HEK293 (cell line): ENCODE results near the gene TMC4.

Source experiments
- CTCF ChIA-PET: fragments of 350-600 bp; formaldehyde crosslinking; extraction: SDS; loops from one replicate; lab custom pipeline; 2021; ENCODE audit warnings: antibody characterized with exemption; lab: Yijun Ruan, JAX
- POLR2A ChIA-PET: fragments of 300-600 bp; formaldehyde crosslinking; extraction: SDS; loops from one replicate; lab custom pipeline; 2020; ENCODE audit warnings: antibody characterized with exemption, inconsistent platforms; lab: Yijun Ruan, JAX
- H3K27ac ChIP-seq: fragments of 200-500 bp; sonication (Bioruptor generic); 2 replicates; pipeline ENCODE4 v1.5.1; 2014; ENCODE audit warnings: low read depth, low read length, control low read depth, inconsistent platforms; ENCODE audit errors: extremely low read depth
- H3K36me3 ChIP-seq, 2 experiments: fragments of 200-500 bp in 1 of 2; sonication (Bioruptor generic) in 1 of 2; 1 replicate in 1 of 2; 2 replicates in 1 of 2; pipeline ENCODE4 v1.5.1; 2014 to 2017; ENCODE audit warnings: inconsistent platforms in 2 of 2, low read length in 2 of 2; ENCODE audit not compliant: control insufficient read depth in 2 of 2, insufficient read depth in 1 of 2
- H3K4me1 ChIP-seq: fragments of 200-500 bp; sonication (Bioruptor generic); 2 replicates; pipeline ENCODE4 v1.5.1; 2014; ENCODE audit warnings: mild to moderate bottlenecking, low read length, inconsistent platforms; ENCODE audit not compliant: control insufficient read depth, insufficient read depth
- H3K4me3 ChIP-seq: 2 replicates; pipeline ENCODE4 v1.5.1; 2011; ENCODE audit warnings: low read depth, mild to moderate bottlenecking, control low read depth, low read length, moderate library complexity
- H3K9me3 ChIP-seq: fragments of 200-500 bp; sonication (Bioruptor generic); 2 replicates; pipeline ENCODE4 v1.5.1; 2014; ENCODE audit warnings: low read depth, low read length, inconsistent platforms; ENCODE audit not compliant: control insufficient read depth, insufficient read depth
- FEZF1 ChIP-seq: fragments of 450-650 bp; formaldehyde crosslinking; IDR thresholded peaks from 2 replicates; pipeline ENCODE4 v1.5.1; 2016; ENCODE audit warnings: missing biosample characterization, missing genetic modification characterization
- IKZF3 ChIP-seq: fragments of 450-650 bp; IDR thresholded peaks from 2 replicates; pipeline ENCODE4 v1.5.0; 2018; ENCODE audit warnings: missing biosample characterization, mild to moderate bottlenecking, missing genetic modification characterization, moderate library complexity
- KLF1 ChIP-seq: fragments of 450-650 bp; formaldehyde crosslinking; IDR thresholded peaks from 2 replicates; pipeline ENCODE4 v1.5.1; 2016; ENCODE audit warnings: missing biosample characterization, missing genetic modification characterization
- KLF17 ChIP-seq: fragments of 450-650 bp; formaldehyde crosslinking; IDR thresholded peaks from 2 replicates; pipeline ENCODE4 v1.5.1; 2016; ENCODE audit warnings: missing biosample characterization, missing genetic modification characterization
- PRDM1 ChIP-seq: fragments of 450-650 bp; formaldehyde crosslinking; IDR thresholded peaks from 2 replicates; pipeline ENCODE4; 2016; ENCODE audit warnings: missing biosample characterization, missing genetic modification characterization
- PRDM10 ChIP-seq: fragments of 450-650 bp; formaldehyde crosslinking; IDR thresholded peaks from 2 replicates; pipeline ENCODE4 v1.5.1; 2016; ENCODE audit warnings: missing biosample characterization, missing genetic modification characterization
- SCRT1 ChIP-seq: fragments of 450-650 bp; formaldehyde crosslinking; IDR thresholded peaks from 2 replicates; pipeline ENCODE4 v1.5.1; 2016; ENCODE audit warnings: missing biosample characterization, missing genetic modification characterization, borderline replicate concordance
- YY2 ChIP-seq: fragments of 450-650 bp; formaldehyde crosslinking; IDR thresholded peaks from 2 replicates; pipeline ENCODE4 v1.5.1; 2016; ENCODE audit warnings: missing biosample characterization, missing genetic modification characterization
- ZNF223 ChIP-seq: fragments of 450-650 bp; formaldehyde crosslinking; IDR thresholded peaks from 2 replicates; pipeline ENCODE4 v1.5.1; 2016; ENCODE audit warnings: missing biosample characterization, missing genetic modification characterization
- ZNF404 ChIP-seq: fragments of 450-650 bp; formaldehyde crosslinking; IDR thresholded peaks from 2 replicates; pipeline ENCODE4 v1.5.1; 2017; ENCODE audit warnings: missing biosample characterization, missing genetic modification characterization
- ZNF513 ChIP-seq: fragments of 450-650 bp; IDR thresholded peaks from 2 replicates; pipeline ENCODE4 v1.5.1; 2018; ENCODE audit warnings: missing biosample characterization, missing genetic modification characterization
- ZNF600 ChIP-seq: fragments of 450-650 bp; formaldehyde crosslinking; IDR thresholded peaks from 2 replicates; pipeline ENCODE4 v1.5.1; 2016; ENCODE audit warnings: missing biosample characterization, missing genetic modification characterization
- TF ChIP-seq, protein P1 (sequence below): fragments of 450-650 bp; formaldehyde crosslinking; IDR thresholded peaks from 2 replicates; pipeline ENCODE4 v1.5.1; 2016; ENCODE audit warnings: missing biosample characterization, missing genetic modification characterization
- TF ChIP-seq, protein P2 (sequence below): fragments of 450-650 bp; formaldehyde crosslinking; IDR thresholded peaks from 2 replicates; pipeline ENCODE4 v1.5.1; 2016; ENCODE audit warnings: missing biosample characterization, missing genetic modification characterization, borderline replicate concordance

The TMC4 gene

GRCh38 chr19:54206030-54206830 lies 33.3 kb upstream of the TMC4 start:
- ChIA-PET CTCF (interaction anchor here (0.5 to 1.7 kb wide), 4 partner anchors 15 to 61 kb away, joined by 4 to 7 read pairs (median 5); partner anchors contain the start of gene TSEN34), POLR2A (interaction anchor here (1.3 to 9.1 kb wide), 2 partner anchors 11 to 16 kb away, joined by 3 to 152 read pairs; partner anchors contain the start of genes MBOAT7 and TSEN34)
- Histone ChIP-seq H3K36me3 (peaks cover 54 to 79% of the 10 kb centered on the region in 2 experiments), H3K27ac (no peak overlapping the region), H3K4me3 (no peak overlapping the region), H3K4me1 (peaks cover 36% of the 10 kb centered on the region), H3K9me3 (no peaks in the 10 kb centered on the region)
- TF ChIP-seq, protein P1, sequence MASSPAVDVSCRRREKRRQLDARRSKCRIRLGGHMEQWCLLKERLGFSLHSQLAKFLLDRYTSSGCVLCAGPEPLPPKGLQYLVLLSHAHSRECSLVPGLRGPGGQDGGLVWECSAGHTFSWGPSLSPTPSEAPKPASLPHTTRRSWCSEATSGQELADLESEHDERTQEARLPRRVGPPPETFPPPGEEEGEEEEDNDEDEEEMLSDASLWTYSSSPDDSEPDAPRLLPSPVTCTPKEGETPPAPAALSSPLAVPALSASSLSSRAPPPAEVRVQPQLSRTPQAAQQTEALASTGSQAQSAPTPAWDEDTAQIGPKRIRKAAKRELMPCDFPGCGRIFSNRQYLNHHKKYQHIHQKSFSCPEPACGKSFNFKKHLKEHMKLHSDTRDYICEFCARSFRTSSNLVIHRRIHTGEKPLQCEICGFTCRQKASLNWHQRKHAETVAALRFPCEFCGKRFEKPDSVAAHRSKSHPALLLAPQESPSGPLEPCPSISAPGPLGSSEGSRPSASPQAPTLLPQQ (tag by site-specific recombination) = no peak
- 0 out of 2 replicates have a peak, but pooled peaks have one; percentile 22 for TF ChIP-seq KLF1 (tag by site-specific recombination)

DNA sequence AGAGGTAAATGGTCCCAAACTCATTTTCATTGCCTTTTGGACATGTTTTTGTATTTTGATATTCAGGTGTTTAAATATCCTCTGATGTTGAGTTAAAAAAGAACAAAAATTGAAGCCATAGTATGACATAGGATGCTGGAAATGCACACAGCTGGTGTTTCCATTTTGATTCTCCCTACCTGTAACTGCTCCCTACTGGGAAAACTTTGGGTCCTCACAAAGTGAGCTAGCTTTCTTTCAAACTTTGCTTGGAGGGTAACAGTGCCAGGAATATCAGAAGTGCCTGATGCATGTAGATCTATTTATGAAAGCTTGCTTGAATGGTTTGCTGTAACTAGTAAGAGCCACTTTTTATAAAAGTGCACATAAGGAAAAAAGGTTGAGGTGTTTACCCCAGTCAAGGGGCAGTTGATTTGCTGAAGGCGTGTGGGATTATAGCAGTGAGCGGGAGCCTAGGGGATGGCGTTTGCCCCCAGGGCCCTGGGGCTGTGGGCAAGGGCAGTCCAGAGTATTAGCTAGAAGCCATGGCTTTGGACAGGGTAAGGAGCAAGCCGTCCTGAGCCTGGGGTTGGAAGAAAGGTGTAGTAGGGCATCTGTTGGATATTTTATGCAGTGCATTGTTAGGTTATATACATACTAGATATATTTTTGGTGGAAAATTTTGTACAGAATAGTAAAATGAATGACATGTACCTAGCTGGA lies 32.0 kb upstream of the TMC4 start:
- H3K9me3 ChIP-seq = no peaks in the 10 kb centered on the region
- H3K4me1 ChIP-seq = peaks cover 25% of the 10 kb centered on the region
- POLR2A ChIA-PET = interaction anchor here (1.2 to 9.1 kb wide), 2 partner anchors 15 to 18 kb away, joined by 4 to 152 read pairs; partner anchors contain the start of genes MBOAT7 and TSEN34
- H3K36me3 ChIP-seq = peaks cover 54 to 80% of the 10 kb centered on the region in 2 experiments
- no peak for TF ChIP-seq YY2 (tag by site-specific recombination)
- TF ChIP-seq, all 188 proteins: peak for 0
- H3K4me3 ChIP-seq = no peak overlapping the region
- H3K27ac ChIP-seq = no peak overlapping the region
- CTCF ChIA-PET = interaction anchor here (1.3 to 1.7 kb wide), 3 partner anchors 13 to 63 kb away, joined by 4 to 7 read pairs (median 6); partner anchors contain the start of gene TSEN34

GRCh38 chr19:54203151-54203611 lies 30.2 kb upstream of the TMC4 start:
- Histone ChIP-seq H3K27ac (no peak overlapping the region), H3K4me3 (no peak overlapping the region), H3K36me3 (peaks cover 54 to 72% of the 10 kb centered on the region in 2 experiments), H3K9me3 (no peaks in the 10 kb centered on the region), H3K4me1 (peaks cover 10% of the 10 kb centered on the region)
- POLR2A ChIA-PET = interaction anchor here (0.5 to 6.8 kb wide), 4 partner anchors 9 to 66 kb away, joined by 3 to 241 read pairs (median 5); partner anchors contain the start of genes MBOAT7 and TSEN34
- TF ChIP-seq FEZF1 (tag by site-specific recombination) (no peak), KLF17 (no peak), ZNF223 (tag by site-specific recombination) (no peak), IKZF3 (no peak), ZNF600 (tag by site-specific recombination) (no peak), PRDM10 (no peak), ZNF404 (tag by site-specific recombination) (no peak), ZNF513 (tag by site-specific recombination) (no peak), SCRT1 (tag by site-specific recombination) (no peak), PRDM1 (tag by site-specific recombination) (no peak)
- TF ChIP-seq, protein P2, sequence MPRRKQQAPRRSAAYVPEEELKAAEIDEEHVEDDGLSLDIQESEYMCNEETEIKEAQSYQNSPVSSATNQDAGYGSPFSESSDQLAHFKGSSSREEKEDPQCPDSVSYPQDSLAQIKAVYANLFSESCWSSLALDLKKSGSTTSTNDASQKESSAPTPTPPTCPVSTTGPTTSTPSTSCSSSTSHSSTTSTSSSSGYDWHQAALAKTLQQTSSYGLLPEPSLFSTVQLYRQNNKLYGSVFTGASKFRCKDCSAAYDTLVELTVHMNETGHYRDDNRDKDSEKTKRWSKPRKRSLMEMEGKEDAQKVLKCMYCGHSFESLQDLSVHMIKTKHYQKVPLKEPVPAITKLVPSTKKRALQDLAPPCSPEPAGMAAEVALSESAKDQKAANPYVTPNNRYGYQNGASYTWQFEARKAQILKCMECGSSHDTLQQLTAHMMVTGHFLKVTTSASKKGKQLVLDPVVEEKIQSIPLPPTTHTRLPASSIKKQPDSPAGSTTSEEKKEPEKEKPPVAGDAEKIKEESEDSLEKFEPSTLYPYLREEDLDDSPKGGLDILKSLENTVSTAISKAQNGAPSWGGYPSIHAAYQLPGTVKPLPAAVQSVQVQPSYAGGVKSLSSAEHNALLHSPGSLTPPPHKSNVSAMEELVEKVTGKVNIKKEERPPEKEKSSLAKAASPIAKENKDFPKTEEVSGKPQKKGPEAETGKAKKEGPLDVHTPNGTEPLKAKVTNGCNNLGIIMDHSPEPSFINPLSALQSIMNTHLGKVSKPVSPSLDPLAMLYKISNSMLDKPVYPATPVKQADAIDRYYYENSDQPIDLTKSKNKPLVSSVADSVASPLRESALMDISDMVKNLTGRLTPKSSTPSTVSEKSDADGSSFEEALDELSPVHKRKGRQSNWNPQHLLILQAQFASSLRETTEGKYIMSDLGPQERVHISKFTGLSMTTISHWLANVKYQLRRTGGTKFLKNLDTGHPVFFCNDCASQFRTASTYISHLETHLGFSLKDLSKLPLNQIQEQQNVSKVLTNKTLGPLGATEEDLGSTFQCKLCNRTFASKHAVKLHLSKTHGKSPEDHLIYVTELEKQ (tag by site-specific recombination) = no peak
- CTCF ChIA-PET = interaction anchor here (0.7 kb wide), 3 partner anchors 30 to 189 kb away, joined by 3 to 6 read pairs (median 3); partner anchors contain the start of gene TMC4
